PC-9 (cell line): ENCODE results near the gene SND1. TPM values are rescaled to one million over a fixed set of nuclear protein-coding genes. Genes with fewer than 3 reads are reported as not detected.

ENCODE experiments used
- BruUV-seq: library from RNA; stranded (reverse); fragments of 400-500 nt; replicated peaks from 2 replicates; lab custom pipeline; 2021; lab: Mats Ljungman, UMichigan
- CTCF ChIA-PET: fragments of 300-600 bp; sonication (Branson Sonifier 250); formaldehyde crosslinking; loops from one replicate; lab custom pipeline; 2022; ENCODE audit warnings: antibody characterized with exemption; lab: Charles Lee
- POLR2A ChIA-PET: fragments of 300-600 bp; sonication (Branson Sonifier 250); formaldehyde crosslinking; loops from one replicate; lab custom pipeline; 2022; ENCODE audit warnings: antibody characterized with exemption; ENCODE audit not compliant: unreplicated experiment; lab: Charles Lee
- DNase-seq, 2 experiments: peaks; one replicate each; pipeline versions ENCODE4 v3.0.0 to v3.0.0-alpha.2; 2015 to 2022; ENCODE audit warnings: mixed read lengths in 1 of 2
- H2AFZ ChIP-seq: fragments of 200-600 bp; sonication (generic); 2 replicates; pipeline ENCODE4 v1.8.1; 2017; ENCODE audit warnings: antibody characterized with exemption
- H3F3A ChIP-seq: fragments of 200-600 bp; sonication (generic); 2 replicates; pipeline ENCODE4 v1.8.1; 2017; ENCODE audit warnings: antibody characterized with exemption, mild to moderate bottlenecking, low read depth; ENCODE audit not compliant: insufficient read depth
- H3K27ac ChIP-seq: fragments of 200-600 bp; sonication (generic); 2 replicates; pipeline ENCODE4 v1.6.1; 2016; ENCODE audit warnings: mixed run types
- H3K27me3 ChIP-seq: fragments of 200-600 bp; sonication (generic); 2 replicates; pipeline ENCODE4 v1.6.1; 2016; ENCODE audit warnings: low read depth, mixed run types; ENCODE audit not compliant: insufficient read depth
- H3K36me3 ChIP-seq: fragments of 200-600 bp; sonication (generic); 2 replicates; pipeline ENCODE4 v1.6.1; 2016; ENCODE audit warnings: low read depth, mixed run types
- H3K4me1 ChIP-seq: fragments of 200-600 bp; sonication (generic); replicated peaks from 2 replicates; pipeline ENCODE4 v1.6.1; 2016; ENCODE audit warnings: mixed run types; ENCODE audit not compliant: insufficient read depth
- H3K4me2 ChIP-seq: fragments of 200-600 bp; sonication (generic); 2 replicates; pipeline ENCODE4 v1.6.1; 2017; ENCODE audit warnings: mixed run types
- H3K4me3 ChIP-seq: fragments of 200-600 bp; sonication (generic); 2 replicates; pipeline ENCODE4 v1.6.1; 2016; ENCODE audit warnings: mixed run types
- H3K79me2 ChIP-seq: fragments of 200-600 bp; sonication (generic); 2 replicates; pipeline ENCODE4 v1.6.1; 2017; ENCODE audit warnings: low read depth, mixed run types
- H3K9me2 ChIP-seq: fragments of 200-600 bp; sonication (generic); 2 replicates; pipeline ENCODE4 v1.8.1; 2017; ENCODE audit warnings: mild to moderate bottlenecking; ENCODE audit not compliant: insufficient read depth
- H3K9me3 ChIP-seq: fragments of 200-600 bp; sonication (generic); 2 replicates; pipeline ENCODE4 v1.8.1; 2016; ENCODE audit warnings: low read depth; ENCODE audit not compliant: insufficient read depth
- H4K20me1 ChIP-seq: fragments of 200-600 bp; sonication (generic); 2 replicates; pipeline ENCODE4 v1.8.1; 2017; ENCODE audit not compliant: insufficient read depth
- EZH2 ChIP-seq: fragments of 200-600 bp; sonication (generic); IDR thresholded peaks from 2 replicates; pipeline ENCODE4 v1.8.0; 2017; ENCODE audit warnings: antibody characterized with exemption, low read depth
- intact Hi-C: fragments of 100-400 bp; cut with micrococcal nuclease; formaldehyde crosslinking; loops from one replicate; pipeline ENCODE4 v1.10.0; 2022; ENCODE audit not compliant: unreplicated experiment
- total RNA-seq: library from RNA; stranded (reverse); gene quantifications from 2 replicates; pipeline ENCODE4 v1.2.3, GENCODE V29; 2021
- TF ChIP-seq, protein P1 (sequence below): fragments of 200-600 bp; sonication (generic); conservative IDR thresholded peaks from 2 replicates; pipeline ENCODE4 v1.6.1; 2017; ENCODE audit warnings: mixed run types, antibody characterized with exemption, mild to moderate bottlenecking, moderate library complexity

The SND1 gene
- total RNA-seq, 1 experiment from 2014 or later, result 273 TPM

DNA sequence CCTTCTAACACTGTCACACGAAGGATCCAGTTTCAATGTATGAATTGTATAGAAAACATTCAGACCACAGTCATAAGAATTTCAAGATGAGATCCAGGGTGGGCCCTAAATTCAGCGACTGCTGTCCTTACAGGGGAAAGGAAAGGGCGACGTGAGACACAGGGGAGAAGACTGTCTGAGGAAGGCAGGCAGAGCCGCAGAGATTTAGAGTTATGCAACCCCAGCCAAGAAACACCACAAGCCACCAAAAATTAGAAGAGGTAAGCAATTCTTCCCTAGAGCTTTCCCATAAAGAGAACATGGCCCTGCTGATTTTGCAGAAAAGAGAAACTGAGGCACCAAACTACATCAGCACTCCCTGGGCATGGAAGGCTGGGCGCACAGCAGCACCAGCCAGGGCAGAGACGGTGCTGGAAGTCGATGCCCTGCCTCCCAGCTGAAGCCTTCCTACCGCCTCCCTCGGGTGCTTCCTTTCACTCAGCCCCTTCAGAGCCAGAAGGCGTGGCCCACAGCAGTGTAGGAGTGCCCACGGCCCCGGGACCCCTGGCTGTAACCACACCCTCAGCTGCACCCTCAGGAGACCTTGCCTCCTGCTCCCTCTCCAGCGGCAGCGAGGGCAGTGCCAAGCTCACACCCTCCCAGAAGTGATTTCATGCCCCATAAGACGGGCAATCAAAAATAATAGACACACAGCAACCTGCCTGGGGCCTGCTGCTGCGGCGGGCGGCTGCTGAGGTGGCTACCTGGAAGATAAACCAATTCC lies 460.2 kb downstream of the SND1 start:
- intact Hi-C loops, result no loop called here
- Histone ChIP-seq H2AFZ (no peak overlapping the region), H3K27ac (no peak overlapping the region), H3K27me3 (peaks cover 7% of the 10 kb centered on the region), H3K4me1 (0 out of 2 replicates have a peak, but pooled peaks cover 5% of the 10 kb centered on the region), H3K79me2 (no peaks in the 10 kb centered on the region), H4K20me1 (no peaks in the 10 kb centered on the region), H3K9me2 (no peaks in the 10 kb centered on the region), H3K4me3 (no peak overlapping the region), H3K9me3 (no peaks in the 10 kb centered on the region), H3K4me2 (no peak overlapping the region), H3K36me3 (no peaks in the 10 kb centered on the region), H3F3A (no peaks in the 10 kb centered on the region)
- TF ChIP-seq, protein P1, sequence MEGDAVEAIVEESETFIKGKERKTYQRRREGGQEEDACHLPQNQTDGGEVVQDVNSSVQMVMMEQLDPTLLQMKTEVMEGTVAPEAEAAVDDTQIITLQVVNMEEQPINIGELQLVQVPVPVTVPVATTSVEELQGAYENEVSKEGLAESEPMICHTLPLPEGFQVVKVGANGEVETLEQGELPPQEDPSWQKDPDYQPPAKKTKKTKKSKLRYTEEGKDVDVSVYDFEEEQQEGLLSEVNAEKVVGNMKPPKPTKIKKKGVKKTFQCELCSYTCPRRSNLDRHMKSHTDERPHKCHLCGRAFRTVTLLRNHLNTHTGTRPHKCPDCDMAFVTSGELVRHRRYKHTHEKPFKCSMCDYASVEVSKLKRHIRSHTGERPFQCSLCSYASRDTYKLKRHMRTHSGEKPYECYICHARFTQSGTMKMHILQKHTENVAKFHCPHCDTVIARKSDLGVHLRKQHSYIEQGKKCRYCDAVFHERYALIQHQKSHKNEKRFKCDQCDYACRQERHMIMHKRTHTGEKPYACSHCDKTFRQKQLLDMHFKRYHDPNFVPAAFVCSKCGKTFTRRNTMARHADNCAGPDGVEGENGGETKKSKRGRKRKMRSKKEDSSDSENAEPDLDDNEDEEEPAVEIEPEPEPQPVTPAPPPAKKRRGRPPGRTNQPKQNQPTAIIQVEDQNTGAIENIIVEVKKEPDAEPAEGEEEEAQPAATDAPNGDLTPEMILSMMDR, result no peak
- no peak for TF ChIP-seq EZH2
- BruUV-seq, result no TSS peak
- POLR2A ChIA-PET, result interaction anchor here (0.7 kb wide), 1 partner anchor 37 kb away, joined by 3 read pairs; no protein-coding TSS in a partner anchor
- no peak for DNase-seq
- CTCF ChIA-PET, result interaction anchor here (2.1 kb wide), 1 partner anchor 97 kb away, joined by 6 read pairs; no protein-coding TSS in a partner anchor

DNA sequence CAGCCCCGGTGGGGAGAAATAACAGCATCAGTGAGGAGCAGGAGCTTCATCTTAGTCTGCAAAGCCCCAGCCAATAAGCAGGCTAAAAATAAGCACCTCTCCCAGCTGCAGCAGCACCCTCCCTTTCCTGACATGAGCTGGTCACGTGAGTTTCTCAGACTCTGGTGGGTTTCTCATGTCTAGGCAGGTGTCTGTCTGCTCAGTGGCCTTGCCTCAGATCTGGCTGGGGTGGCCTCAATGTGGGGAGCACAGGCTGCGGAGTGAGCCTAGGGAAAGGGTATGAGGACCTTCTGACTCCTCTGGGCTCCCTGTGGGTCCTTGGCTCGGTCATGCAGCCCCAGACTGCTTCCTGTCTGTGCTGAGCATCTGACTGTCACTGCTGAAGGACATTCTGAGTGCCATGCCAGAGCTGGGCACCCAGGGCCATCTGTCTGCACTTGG lies 460.8 kb downstream of the SND1 start:
- TF ChIP-seq, protein P1, result no peak
- TF ChIP-seq EZH2, result no peak
- no peaks in the 10 kb centered on the region for H3F3A ChIP-seq
- intact Hi-C loops, result no loop called here
- peaks cover 7% of the 10 kb centered on the region for H3K27me3 ChIP-seq
- BruUV-seq, result no TSS peak
- H3K9me2 ChIP-seq, result no peaks in the 10 kb centered on the region
- H3K4me2 ChIP-seq, result no peak overlapping the region
- no peak overlapping the region for H3K27ac ChIP-seq
- no peak for DNase-seq
- ChIA-PET POLR2A (interaction anchor here (0.7 kb wide), 1 partner anchor 38 kb away, joined by 3 read pairs; no protein-coding TSS in a partner anchor), CTCF (interaction anchor here (2.1 kb wide), 1 partner anchor 96 kb away, joined by 6 read pairs; no protein-coding TSS in a partner anchor)
- H3K36me3 ChIP-seq, result no peaks in the 10 kb centered on the region
- H3K9me3 ChIP-seq, result no peaks in the 10 kb centered on the region
- H3K79me2 ChIP-seq, result no peaks in the 10 kb centered on the region
- H2AFZ ChIP-seq, result no peak overlapping the region
- no peaks in the 10 kb centered on the region for H4K20me1 ChIP-seq
- 0 out of 2 replicates have a peak, but pooled peaks cover 5% of the 10 kb centered on the region for H3K4me1 ChIP-seq
- H3K4me3 ChIP-seq, result no peak overlapping the region

DNA sequence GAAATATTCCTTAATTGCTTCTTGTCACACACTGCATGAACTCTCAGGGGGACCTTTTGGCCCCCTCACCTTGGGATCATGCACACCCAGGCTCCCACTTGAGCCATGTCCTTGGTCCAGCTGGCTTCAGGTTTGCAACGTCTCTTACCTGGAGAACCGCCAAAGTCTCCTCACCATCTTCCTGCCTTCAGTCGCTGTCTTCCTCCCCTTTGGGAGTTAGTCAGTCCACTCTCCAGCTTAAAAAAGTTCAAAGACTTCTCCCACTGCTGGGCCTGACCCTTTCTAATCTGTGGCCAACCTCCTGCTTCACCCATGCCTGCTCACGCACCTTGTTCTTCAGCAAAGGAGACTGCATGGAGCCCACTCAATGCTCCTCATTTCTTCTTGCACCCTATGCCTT lies 461.8 kb downstream of the SND1 start:
- ChIA-PET POLR2A (no interaction called here), CTCF (no interaction called here)
- H3K79me2 ChIP-seq, result no peaks in the 10 kb centered on the region
- TF ChIP-seq, protein P1, result no peak
- no peak for TF ChIP-seq EZH2
- H4K20me1 ChIP-seq, result no peaks in the 10 kb centered on the region
- no peak overlapping the region for H3K27ac ChIP-seq
- H2AFZ ChIP-seq, result no peak overlapping the region
- no peaks in the 10 kb centered on the region for H3F3A ChIP-seq
- no peaks in the 10 kb centered on the region; the same call in 1 of the 2 replicates for H3K27me3 ChIP-seq
- no peak for DNase-seq
- no peak overlapping the region for H3K4me3 ChIP-seq
- 0 out of 2 replicates have a peak, but pooled peaks cover 5% of the 10 kb centered on the region for H3K4me1 ChIP-seq
- no peaks in the 10 kb centered on the region for H3K36me3 ChIP-seq
- H3K4me2 ChIP-seq, result no peak overlapping the region
- intact Hi-C loops, result no loop called here
- H3K9me2 ChIP-seq, result no peaks in the 10 kb centered on the region
- BruUV-seq, result no TSS peak
- H3K9me3 ChIP-seq, result no peaks in the 10 kb centered on the region
